HG03565 (cell line): ENCODE results near the gene CHST14.

Source experiments
- ATAC-seq: cut with Tn5 transposase; IDR thresholded peaks from one replicate; pipeline ENCODE4 v1.9.1; 2021; ENCODE audit warnings: mild to moderate bottlenecking, moderate library complexity; ENCODE audit not compliant: unreplicated experiment

CHST14 gene

GRCh38 chr15:40470423-40471104 lies at the start of gene CHST14:
CHST14 (plus strand) TSS chr15:40470984; CDS start chr15:40471214, 230 bp downstream.
- ATAC-seq, result no peak

- peak; percentile 64 for ATAC-seq
Measured at GRCh38 chr15:40421246-40422157, 49.3 kb upstream of the CHST14 start.

- ATAC-seq, result no peak
Measured at GRCh38 chr15:40424483-40425115, 46.2 kb upstream of the CHST14 start.

GRCh38 chr15:40425681-40426080 lies 45.1 kb upstream of the CHST14 start:
- no peak for ATAC-seq

GRCh38 chr15:40427188-40427587 lies 43.6 kb upstream of the CHST14 start:
- no peak for ATAC-seq

- no peak for ATAC-seq
Measured at GRCh38 chr15:40428185-40428584, 42.6 kb upstream of the CHST14 start.

- no peak for ATAC-seq
Measured at GRCh38 chr15:40429068-40429710, 41.6 kb upstream of the CHST14 start.

GRCh38 chr15:40430271-40430805 lies 40.4 kb upstream of the CHST14 start:
- no peak for ATAC-seq

GRCh38 chr15:40435023-40435709 lies 35.6 kb upstream of the CHST14 start:
- ATAC-seq, result no peak

- no peak for ATAC-seq
Measured at GRCh38 chr15:40435710-40436089, 35.1 kb upstream of the CHST14 start.

- ATAC-seq, result no peak
Measured at GRCh38 chr15:40436116-40436891, 34.5 kb upstream of the CHST14 start.

GRCh38 chr15:40436892-40437751 lies 33.7 kb upstream of the CHST14 start:
- ATAC-seq, result no peak

- ATAC-seq, result no peak
Measured at GRCh38 chr15:40437752-40438687, 32.8 kb upstream of the CHST14 start.

GRCh38 chr15:40438712-40439111 lies 32.1 kb upstream of the CHST14 start:
- no peak for ATAC-seq

- no peak for ATAC-seq
Measured at GRCh38 chr15:40439461-40439959, 31.3 kb upstream of the CHST14 start.

- ATAC-seq, result no peak
Measured at GRCh38 chr15:40439960-40440742, 30.6 kb upstream of the CHST14 start.
